Cardiac fibroblast (primary cell): ENCODE measurements around the gene PDE11A.

Experiments
- DNase-seq, 2 donors: peaks; one replicate each; pipeline versions ENCODE4 v3.0.0 to v3.0.0-alpha.2; 2010; ENCODE audit warnings: low read depth in 2 of 2
- H3K4me3 ChIP-seq, 2 donors: replicated peaks in 1 of 2; 1 replicate in 1 of 2; 2 replicates in 1 of 2; pipeline ENCODE4 v1.5.1; 2011; ENCODE audit warnings: low read depth in 2 of 2, low read length in 2 of 2, mild to moderate bottlenecking in 2 of 2, moderate library complexity in 1 of 2
- TF ChIP-seq, protein P1 (sequence below): IDR thresholded peaks from one replicate; pipeline ENCODE4 v1.5.1; 2011; ENCODE audit warnings: low read depth, mild to moderate bottlenecking, low read length, inconsistent platforms

The PDE11A gene

DNA sequence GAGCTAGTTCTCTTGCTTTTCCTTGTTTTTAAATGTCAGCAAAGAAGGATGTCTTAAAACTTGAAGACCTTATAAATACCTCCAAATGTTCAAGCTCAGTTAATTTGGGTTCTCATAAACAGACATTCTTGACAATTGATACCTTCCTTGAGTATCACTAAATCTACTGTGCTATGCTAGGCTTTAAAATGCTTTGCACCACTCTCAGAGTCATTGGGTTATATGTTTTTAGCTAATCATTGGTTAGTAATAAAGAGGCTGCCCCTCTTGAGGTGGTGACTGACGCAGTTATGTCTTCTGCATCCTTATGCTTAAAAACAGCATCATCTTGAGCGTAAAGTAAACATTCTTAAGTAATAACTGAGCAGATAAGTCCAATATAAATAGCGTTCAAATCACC is 404.0 kb downstream of the PDE11A start:
- no peak overlapping the region for H3K4me3 ChIP-seq
- no peak for DNase-seq
- TF ChIP-seq, protein P1, sequence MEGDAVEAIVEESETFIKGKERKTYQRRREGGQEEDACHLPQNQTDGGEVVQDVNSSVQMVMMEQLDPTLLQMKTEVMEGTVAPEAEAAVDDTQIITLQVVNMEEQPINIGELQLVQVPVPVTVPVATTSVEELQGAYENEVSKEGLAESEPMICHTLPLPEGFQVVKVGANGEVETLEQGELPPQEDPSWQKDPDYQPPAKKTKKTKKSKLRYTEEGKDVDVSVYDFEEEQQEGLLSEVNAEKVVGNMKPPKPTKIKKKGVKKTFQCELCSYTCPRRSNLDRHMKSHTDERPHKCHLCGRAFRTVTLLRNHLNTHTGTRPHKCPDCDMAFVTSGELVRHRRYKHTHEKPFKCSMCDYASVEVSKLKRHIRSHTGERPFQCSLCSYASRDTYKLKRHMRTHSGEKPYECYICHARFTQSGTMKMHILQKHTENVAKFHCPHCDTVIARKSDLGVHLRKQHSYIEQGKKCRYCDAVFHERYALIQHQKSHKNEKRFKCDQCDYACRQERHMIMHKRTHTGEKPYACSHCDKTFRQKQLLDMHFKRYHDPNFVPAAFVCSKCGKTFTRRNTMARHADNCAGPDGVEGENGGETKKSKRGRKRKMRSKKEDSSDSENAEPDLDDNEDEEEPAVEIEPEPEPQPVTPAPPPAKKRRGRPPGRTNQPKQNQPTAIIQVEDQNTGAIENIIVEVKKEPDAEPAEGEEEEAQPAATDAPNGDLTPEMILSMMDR, result no peak

DNA sequence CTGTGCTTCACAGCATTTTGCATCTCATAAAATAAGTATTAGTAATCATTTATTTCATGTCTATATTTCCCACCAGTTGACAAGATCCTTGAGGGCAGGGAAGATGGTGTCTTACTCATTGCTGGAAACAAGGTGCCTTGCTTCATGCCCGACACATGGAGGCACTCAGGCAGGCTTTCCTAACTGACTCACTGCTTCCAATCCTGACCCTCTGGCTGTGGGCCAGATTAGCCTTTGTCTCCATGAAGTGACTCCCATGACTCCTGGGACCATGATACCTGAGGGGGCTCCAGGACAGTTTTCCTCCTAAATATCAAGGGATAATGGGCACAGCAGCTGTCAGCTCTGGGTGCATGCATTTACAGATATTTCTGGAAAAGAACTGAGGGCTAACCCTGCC is 405.0 kb downstream of the PDE11A start:
- TF ChIP-seq, protein P1, result no peak
- peak in 1 of 2 donors; percentile 5 for DNase-seq
- H3K4me3 ChIP-seq, result no peak overlapping the region

DNA sequence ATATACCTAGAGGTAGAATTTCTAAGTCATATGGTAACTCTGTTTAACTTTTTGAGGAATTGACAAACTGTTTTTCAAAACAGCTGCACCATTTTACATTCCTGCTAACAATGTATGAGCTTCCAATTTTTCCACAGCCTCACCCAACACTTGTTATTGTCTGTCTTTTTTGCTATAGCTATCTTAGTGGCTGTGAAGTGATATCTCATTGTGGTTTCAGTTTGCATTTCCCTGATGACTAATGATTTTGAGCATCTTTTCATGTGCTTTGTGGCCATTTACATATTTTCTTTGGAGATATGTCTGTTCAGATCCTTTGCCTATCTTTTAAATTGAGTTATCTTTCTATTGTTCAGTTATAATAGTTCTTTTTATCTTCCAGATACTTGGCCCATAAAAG is 406.2 kb downstream of the PDE11A start:
- peak; percentile 22 to 29 for DNase-seq
- H3K4me3 ChIP-seq, result no peak overlapping the region
- TF ChIP-seq, protein P1, result no peak

DNA sequence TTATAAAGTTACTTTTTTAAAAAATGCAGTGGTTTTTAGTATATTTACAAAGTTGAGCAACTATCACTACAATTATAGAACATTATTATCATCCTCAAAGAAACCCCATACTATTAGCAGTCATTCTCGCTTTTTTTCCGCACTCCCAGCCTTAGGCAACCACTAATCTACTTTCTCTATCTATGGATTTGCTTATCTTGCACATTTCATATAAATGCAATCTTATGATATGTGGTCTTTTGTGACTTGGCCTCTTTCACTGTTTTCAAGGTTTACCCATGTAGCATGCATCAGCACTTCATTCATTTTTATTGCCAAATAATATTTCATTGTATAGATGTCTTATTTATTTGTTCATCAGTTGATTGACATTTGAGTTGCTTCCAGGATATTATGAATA is 406.6 kb downstream of the PDE11A start:
- TF ChIP-seq, protein P1, result no peak
- DNase-seq, result no peak
- no peak overlapping the region for H3K4me3 ChIP-seq

DNA sequence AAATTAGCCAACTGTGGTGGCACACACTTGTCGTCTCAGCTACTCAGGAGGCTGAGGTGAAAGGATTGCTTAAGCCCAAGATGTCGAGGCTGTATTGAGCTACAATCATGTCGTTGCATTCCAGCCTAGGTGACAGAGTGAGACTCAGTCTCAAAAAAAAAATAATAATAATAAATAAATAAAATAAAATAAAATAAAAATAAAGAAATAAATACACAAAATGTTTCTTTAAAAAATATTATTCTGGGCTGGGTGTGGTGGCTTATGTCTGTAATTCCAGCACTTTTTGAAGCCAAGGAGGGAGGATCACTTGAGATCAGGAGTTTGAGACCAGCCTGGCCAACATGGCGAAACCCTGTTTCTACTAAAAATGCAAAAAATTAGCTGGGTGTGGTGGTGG is 407.2 kb downstream of the PDE11A start:
- DNase-seq, result no peak
- no peak overlapping the region for H3K4me3 ChIP-seq
- TF ChIP-seq, protein P1, result no peak

DNA sequence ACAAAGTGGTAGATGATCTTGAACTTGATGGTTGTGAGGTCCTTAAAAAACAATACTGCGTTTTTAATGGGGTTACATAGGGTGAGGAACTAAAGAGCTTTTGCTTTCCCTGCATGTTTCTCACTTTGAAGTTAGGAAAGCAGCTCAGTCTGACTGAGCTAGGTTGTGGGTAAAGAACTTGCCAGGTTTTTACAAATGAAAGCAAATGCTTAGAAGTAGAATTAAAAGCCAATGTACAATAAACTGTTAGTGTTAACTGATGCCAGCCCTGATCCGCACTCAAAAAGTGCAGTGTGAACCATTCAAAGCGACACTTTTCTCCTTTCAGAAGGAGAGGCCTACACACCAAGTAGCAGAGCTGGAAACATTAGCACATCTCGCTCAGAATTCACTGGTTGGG is 409.7 kb downstream of the PDE11A start:
- no peak for DNase-seq
- TF ChIP-seq, protein P1, result no peak
- H3K4me3 ChIP-seq, result no peak overlapping the region

DNA sequence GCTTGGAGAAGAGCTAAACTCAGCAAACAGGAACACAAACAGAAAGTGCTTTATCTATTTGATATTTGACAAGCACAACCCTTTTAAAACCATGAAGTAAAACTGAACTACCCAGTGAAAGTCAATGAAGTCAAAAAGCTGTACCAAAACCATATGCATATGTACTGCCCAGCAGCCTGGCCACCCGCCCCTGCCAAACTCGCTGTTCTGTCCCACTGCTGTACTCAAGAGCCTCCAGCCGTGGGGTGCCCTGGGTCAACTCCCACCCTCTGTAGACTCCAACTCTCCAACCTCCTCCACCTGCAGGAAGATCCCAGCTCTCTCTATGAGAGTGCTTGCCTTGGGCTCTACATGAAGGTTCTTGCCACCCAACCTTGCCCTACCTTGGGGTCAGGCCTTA is 411.8 kb downstream of the PDE11A start:
- H3K4me3 ChIP-seq, result no peak overlapping the region
- TF ChIP-seq, protein P1, result no peak
- DNase-seq, result no peak
